Gastroesophageal sphincter (tissue), 3 donors: ENCODE measurements around the gene FAM9C.

Experiments
- CTCF ChIP-seq, 4 experiments: fragments of 200-600 bp in 2 of 4; fragments of 450-650 bp in 2 of 4; sonication (generic) in 1 of 4; IDR thresholded peaks; one replicate each; pipeline ENCODE4 v1.5.1; 2017 to 2019; ENCODE audit warnings: antibody characterized with exemption in 4 of 4, mild to moderate bottlenecking in 2 of 4, moderate library complexity in 2 of 4
- POLR2A ChIP-seq, 2 donors: fragments of 450-650 bp; IDR thresholded peaks; one replicate each; pipeline ENCODE4 v1.6.1; 2017; ENCODE audit warnings: antibody characterized with exemption in 2 of 2, mild to moderate bottlenecking in 2 of 2, moderate library complexity in 1 of 2
- POLR2AphosphoS5 ChIP-seq: sonication (generic); formaldehyde crosslinking; IDR thresholded peaks from one replicate; pipeline ENCODE4 v1.6.1; 2017; ENCODE audit warnings: antibody characterized with exemption

- TF ChIP-seq CTCF (IDR thresholded peaks at IDR 0.05) (no peak), POLR2A (IDR thresholded peaks at IDR 0.05) (no peak), POLR2AphosphoS5 (no peak)
Measured at GRCh38 chrX:13001097-13001496, 43.3 kb downstream of the FAM9C start.
